SH-SY5Y (cell line): ENCODE measurements around the gene CARD14.

Source experiments
- GATA2 ChIP-seq: IDR thresholded peaks from 2 replicates; pipeline ENCODE4 v1.6.1; 2011; ENCODE audit warnings: mild to moderate bottlenecking, low read depth, low read length
- GATA3 ChIP-seq: IDR thresholded peaks from 2 replicates; pipeline ENCODE4 v1.6.1; 2011; ENCODE audit warnings: low read depth, mild to moderate bottlenecking, low read length, moderate library complexity

- no peak for TF ChIP-seq GATA3
- TF ChIP-seq GATA2 = no peak
These were observed 1.5 kb upstream of the CARD14 start for GRCh38 chr17:80168371-80168770.
